Retina (tissue), 1 donor: Measurements from ENCODE around the gene TOX3.

Source experiments
- DNase-seq: peaks from one replicate; pipeline ENCODE4 v3.0.0-alpha.2; 2016

TOX3 gene

GRCh38 chr16:52489894-52490293, 57.0 kb downstream of the TOX3 start:
- no peak for DNase-seq

DNA sequence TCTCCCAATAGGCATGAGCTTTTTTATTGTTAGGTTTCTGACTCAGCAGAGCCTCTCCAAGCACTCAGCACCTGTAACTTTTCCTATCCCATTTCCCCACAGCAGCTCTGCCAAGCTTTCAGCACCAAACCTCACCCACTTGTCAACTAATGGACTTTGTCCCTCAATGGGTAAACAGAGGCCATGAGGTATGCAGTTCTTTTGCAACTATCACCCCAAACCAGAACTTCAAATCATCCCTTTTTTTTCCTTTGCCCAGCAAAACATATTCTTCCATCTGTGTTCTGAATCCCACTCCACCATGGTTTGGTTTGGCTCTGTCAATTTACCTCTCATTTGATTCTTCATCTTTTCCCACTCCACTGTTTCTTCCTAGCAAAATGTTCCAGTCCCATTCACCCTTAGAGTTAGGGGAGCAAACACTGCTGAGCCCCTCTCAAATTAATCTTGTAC, 58.1 kb downstream of the TOX3 start:
- DNase-seq: no peak

DNA sequence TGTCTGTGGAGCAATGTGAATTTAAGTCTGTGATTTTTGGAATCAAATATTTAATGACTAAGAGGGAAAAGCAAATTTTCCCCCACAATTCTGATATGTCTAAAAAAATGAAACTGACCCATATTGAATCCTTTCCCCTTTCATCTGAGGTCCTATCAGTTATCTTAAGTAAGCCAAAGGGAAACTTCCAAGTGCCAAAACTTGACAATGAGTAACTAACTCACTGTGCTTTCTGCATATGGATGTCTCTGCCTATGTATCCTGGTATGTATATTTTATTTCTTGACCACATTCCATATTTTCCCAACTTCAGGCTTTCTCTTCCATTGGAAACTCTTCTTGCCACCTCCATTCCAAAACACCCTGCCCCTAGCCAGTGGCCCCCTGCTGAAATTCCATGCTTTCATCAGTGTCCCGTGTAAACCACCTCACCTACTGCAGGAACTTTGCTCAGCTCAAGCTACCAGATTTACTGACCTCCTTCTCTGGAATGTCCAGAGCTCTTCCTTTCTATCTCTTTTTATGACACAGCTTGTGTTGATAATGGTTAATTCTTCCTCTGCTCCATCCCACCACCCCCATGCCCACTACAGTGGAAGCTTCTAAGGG, 59.0 kb downstream of the TOX3 start:
- no peak for DNase-seq

DNA sequence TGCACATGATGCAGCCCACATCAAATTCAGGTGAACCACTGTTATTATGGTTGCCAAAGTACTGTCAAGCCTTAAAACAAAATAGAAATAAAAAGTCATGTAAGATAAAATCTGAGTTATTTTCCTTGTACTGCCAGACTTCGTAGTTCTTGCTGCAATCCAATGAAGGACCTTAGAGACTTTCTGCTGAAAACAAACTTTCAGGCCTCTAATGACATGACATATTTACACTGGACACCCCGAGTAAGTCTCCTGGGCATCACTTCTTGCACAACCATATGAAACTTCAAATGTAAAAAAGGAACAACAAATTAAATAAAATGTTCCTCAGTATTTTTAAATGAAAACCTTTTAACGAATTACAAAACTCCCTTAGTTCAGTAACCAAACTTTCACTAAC, 66.7 kb downstream of the TOX3 start:
- DNase-seq: no peak

DNA sequence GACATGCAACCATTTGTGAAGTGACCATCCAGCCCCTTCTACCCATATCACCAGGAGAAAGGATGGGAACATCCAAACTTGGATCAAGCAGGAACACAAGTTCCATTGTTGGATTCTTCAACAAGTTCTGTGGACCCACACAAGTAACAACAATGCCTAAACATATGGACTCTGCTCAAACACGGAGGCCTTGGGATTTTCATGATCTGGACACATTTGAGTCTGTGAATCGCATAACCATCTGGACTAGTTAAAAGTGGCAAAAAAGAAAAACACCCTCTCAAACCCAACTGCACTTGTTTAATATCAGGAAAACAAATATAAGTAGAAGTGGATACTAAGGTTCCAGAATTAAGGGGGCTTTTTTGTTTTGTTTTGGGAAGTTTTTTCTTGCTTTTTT, 70.8 kb downstream of the TOX3 start:
- DNase-seq: no peak

DNA sequence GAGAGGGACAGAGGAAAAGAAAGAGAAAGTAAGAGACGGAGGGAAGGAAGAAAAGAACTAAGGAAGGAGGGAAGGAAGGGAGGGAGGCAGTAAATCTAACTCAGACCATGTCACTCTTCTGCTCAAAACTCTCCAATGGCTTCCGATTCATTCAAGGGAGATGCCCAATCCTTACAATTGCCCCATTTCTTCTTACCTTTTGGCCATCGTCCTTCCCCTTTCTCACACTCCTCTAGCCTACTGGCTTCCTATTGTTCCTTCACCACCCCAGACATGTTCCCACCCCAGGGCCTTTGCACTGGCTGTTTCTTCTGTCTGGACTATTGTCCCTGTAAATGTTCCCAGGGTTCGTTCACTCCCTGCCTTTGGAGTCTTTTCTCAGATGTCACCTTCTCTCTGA, 72.3 kb downstream of the TOX3 start:
- no peak for DNase-seq

- peak; percentile 72 for DNase-seq
Observed at GRCh38 chr16:52473096-52473495, 73.8 kb downstream of the TOX3 start.

DNA sequence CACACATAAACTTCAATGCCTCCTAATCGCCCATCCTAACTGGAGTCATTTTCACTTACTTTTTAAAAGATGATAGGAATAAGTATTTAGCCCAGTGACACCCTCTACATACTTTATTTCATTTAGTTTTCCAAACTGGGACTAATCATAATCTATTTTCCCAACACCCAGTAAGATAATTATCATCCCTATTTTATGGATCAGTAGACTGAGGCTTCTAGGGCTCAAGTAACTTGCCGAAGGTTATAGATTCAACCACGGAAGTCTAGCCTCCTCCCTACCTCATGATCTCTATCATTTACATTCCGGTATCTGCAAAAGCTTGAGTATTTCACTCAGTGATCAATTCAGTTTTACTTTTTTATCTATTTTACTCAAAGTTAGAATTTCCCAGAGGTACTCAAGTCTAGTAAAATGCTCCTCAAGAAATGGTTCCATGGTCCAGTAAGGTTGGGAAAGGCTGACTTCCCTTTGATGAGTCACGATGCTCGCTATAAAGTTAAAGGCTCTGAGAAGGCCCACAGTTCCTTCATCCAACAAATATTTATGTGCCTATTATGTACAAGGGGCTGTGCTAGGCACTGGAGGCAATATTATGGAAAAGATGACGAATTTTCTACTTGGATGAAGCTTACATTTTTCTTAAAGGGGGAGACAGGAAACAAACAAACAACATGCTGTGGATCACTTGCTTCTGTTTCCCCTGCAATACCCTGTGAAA, 75.1 kb downstream of the TOX3 start:
- DNase-seq: no peak

- peak; percentile 21 for DNase-seq
Observed at GRCh38 chr16:52470585-52470984, 76.4 kb downstream of the TOX3 start.

DNA sequence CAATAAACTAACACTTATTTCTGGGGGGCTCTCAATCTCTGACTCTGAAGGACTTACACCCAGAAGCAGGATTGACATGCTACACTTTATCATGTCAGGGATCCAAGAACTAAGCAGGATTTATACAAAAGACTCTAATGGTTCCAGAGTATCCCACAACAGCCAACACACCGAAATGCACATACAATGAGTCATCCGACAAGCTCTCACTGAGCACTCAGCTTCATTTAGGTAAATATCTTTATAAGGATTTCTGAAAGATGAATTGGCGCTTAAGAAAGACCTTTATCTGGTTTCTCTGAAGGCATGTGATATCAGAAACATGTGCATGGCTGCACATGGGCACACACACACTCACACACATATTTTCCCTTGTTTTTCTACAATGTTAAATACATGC, 77.2 kb downstream of the TOX3 start:
- peak; percentile 28 for DNase-seq

- no peak for DNase-seq
Observed at GRCh38 chr16:52469091-52469490, 77.9 kb downstream of the TOX3 start.

DNA sequence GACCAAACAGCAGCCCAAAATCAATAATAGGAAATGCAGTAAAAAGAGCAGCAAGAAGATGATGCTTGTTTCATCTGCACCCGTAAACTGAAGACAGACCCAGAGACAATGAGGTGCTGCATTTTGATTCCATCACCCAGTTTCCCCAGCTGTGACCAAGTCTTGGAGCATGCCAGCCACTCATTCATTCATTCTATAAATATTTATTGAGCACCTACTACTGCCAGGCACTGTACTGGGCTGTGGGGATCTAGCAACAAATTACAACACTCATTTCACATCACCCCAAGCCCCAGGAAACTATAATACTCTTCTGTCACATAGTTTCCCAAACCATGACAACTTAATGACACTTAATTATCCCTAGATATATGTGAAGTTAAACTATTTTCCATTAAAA, 79.2 kb downstream of the TOX3 start:
- DNase-seq: no peak

DNA sequence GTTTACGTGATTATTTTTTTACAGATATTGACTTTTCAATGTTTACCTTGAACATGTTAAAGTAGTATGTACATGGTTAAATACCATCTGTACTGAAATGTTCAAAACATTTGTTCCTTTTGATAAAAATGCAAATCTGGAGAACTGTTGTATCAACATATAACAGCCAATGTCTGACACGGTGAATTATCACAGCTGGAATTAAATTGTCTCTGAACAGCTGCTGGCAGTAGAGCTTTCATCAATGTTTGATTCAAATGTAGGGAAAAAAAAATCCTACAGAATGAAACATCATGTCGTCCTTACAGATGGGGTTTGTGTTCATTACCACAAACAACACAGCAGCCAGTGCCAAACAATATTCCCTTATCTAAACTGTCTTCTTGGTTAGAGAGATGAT, 79.9 kb downstream of the TOX3 start:
- DNase-seq: no peak

DNA sequence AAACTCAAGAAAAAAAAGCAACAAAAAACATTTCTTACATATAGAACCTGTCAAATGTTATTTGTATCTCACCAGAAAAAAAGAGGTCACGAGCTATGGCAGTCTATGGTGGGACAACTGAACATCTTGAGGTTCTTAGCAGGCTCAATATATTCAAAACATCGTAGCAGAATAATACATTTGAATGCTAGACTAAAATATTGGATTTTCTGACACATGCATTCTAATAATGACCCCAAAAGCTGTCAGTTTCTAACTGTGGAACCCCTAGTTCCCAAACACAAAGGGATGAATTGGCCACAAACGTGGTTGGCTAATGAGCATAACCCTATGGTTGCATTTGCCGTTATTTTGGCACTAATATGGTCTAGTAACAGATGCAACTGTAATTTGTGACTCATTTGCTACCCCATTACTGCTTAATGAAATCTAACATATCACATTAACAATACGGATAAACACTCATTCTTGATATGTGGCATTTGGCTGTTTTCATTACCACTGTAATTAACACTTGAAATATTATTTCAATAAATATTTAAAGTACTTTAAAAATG, 81.2 kb downstream of the TOX3 start:
- DNase-seq: peak; percentile 70

DNA sequence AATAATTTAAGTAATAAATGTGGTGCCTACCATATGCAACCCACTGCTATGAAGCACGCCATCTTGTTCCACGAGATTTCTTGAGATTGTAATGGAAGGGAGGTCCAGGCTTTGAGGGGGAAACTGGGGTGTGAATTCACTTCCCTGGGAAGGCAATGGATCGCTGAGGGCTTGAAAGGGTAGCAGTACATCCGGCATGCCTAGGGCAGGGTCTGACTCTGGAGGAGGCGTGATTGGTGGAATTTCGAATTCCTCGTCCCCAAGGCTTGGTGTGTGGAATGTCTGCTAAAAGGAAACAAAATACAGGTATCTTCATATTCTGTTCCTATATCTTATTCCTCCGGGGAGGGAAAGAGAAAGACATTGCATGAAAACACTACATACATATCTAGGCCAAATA, 83.0 kb downstream of the TOX3 start:
- DNase-seq: no peak

DNA sequence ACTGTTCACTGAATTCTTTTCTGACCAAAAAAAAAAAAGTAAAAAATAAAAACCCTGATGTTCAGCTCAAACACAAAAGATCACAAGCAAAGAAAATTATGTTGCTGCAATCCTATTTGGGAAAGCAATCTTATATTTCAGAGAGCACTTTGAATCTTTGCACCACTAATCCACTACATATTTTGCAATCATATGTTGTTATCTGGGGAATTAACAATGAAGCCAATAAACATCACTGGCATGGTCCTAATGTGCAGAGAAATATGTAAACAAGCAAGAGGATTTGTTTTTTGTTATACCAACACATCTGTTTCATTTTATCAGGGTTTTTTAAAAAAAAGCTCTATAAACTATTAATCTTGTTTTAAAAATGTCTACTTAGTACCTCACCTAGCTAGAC, 84.1 kb downstream of the TOX3 start:
- DNase-seq: no peak

DNA sequence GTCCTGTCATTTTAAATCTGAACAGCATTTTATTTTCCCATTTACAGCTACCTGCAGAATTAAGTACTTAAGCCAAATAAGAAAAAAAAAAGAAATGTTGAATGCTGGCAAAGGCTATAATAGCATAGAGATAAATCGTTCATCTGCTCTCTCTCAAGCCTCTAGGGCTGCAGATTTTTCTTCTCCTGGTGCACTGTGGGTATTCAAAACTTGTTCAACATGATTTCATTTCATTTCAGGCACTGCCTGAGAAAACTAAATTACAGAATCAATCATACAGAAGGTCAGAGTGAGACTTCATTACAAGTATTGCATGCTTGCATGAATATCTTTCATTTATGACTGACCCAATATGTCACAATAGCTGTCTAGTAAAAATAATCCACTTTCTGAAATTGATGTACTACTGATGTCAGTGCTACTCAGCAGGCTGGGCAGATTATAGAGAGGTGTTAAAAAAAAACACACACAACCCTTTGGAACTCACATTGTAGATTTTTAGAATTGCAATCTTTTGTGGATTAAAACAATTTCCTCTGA, 86.2 kb downstream of the TOX3 start:
- no peak for DNase-seq

DNA sequence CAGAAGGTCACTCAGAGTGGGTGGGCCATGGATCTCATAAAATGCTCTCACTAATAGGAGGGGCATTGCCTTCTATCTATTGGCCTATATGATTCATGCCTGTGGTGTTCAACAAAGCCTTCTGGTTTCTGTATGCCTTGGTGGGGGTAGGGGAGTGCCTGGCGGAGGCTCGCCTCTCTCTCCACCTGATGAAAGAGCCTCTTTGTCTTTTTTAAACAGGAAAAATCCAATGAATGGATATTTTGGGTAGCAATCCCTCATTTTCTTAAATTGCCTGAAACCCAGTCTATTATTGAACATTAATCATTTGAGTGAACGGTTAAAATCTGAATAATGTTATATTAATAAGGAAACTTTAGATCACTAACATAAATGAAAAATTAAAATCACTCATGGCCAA, 90.6 kb downstream of the TOX3 start:
- DNase-seq: no peak

DNA sequence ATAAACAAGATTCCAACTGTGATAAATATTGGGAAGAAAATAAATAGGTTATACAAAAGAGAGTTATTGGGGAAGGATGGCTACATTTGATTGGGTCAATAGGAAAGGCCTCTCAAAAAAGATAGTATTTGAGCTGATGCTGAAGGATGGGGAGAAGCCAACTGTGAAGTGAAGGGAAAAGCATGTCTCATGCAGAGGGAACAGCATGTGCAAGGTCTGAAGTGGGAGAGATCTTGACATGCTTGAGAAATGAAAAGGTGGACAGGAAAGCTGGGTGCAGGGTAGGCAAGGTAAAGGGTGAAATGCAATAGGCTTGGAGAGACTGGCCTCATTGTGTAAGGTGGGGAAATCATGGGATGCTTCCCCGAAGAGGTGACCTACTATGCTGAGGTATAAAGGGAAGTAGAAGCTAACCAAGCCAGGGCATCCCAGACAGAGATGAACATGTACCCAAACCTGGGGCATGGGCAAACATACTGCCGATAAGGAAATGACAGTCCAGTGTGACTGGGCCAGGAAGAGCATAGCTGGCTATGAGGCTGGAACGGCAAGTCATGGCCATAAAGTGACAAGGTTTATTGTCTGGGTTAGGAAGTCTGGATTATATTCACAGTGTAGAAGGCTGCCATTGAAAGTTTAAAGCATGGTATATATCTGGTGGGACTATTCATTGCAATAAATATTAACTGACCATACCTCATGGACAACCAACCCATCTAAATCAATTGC, 91.2 kb downstream of the TOX3 start:
- no peak for DNase-seq

- no peak for DNase-seq
Observed at GRCh38 chr16:52453644-52454043, 93.3 kb downstream of the TOX3 start.

GRCh38 chr16:52451971-52452421, 94.9 kb downstream of the TOX3 start:
- DNase-seq: no peak

GRCh38 chr16:52450916-52451315, 96.0 kb downstream of the TOX3 start:
- DNase-seq: no peak

GRCh38 chr16:52450241-52450640, 96.7 kb downstream of the TOX3 start:
- DNase-seq: no peak

DNA sequence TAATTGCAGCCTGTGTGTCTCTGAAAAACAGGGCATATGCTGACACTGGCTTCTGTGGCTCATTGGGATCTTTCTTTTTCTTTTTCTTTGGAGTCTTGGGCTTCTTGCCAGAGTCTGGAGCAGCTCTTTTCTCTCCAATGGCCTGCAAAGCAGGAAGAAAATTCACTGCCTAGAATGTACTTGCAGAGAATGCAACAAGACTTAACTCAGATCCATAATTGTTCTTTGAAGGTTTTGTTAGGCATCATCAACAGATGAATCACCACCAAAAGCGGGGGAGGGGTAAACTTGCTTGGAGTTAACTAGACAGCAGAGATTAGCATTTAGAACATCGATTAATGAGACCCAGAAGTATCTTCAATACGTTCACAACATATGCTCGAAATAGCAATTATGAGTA, 100.9 kb downstream of the TOX3 start:
- peak; percentile 43 for DNase-seq
